HG03025 (cell line): ENCODE results near the gene LDHD.
"Not testable (repeated sequence)": the region's sequence is repeated elsewhere in the genome, so short reads cannot be mapped to it uniquely, and the experiment has no call there.

Experiments used
- ATAC-seq: cut with Tn5 transposase; IDR thresholded peaks from one replicate; pipeline ENCODE4 v1.9.1; 2021; ENCODE audit warnings: mild to moderate bottlenecking, moderate library complexity; ENCODE audit not compliant: unreplicated experiment, low FRiP score

LDHD gene

GRCh38 chr16:75100603-75100990 lies 16.0 kb downstream of the LDHD start:
- no peak for ATAC-seq

GRCh38 chr16:75099738-75100602 lies 16.6 kb downstream of the LDHD start:
- ATAC-seq = no peak

GRCh38 chr16:75099075-75099667 lies 17.4 kb downstream of the LDHD start:
- ATAC-seq = no peak

- no peak for ATAC-seq
Measured at GRCh38 chr16:75097941-75098901, 18.4 kb downstream of the LDHD start.

- no peak for ATAC-seq
Measured at GRCh38 chr16:75097191-75097761, 19.3 kb downstream of the LDHD start.

GRCh38 chr16:75096656-75097055 lies 19.9 kb downstream of the LDHD start:
- no peak for ATAC-seq

- no peak for ATAC-seq
Measured at GRCh38 chr16:75095204-75095621, 21.4 kb downstream of the LDHD start.

GRCh38 chr16:75093598-75094540 lies 22.7 kb downstream of the LDHD start:
- no peak for ATAC-seq

- no peak for ATAC-seq
Measured at GRCh38 chr16:75092777-75093176, 23.8 kb downstream of the LDHD start.

GRCh38 chr16:75091619-75092018 lies 25.0 kb downstream of the LDHD start:
- not testable (repeated sequence) for ATAC-seq

GRCh38 chr16:75090899-75091298 lies 25.7 kb downstream of the LDHD start:
- ATAC-seq = not testable (repeated sequence)

GRCh38 chr16:75089486-75090202 lies 26.9 kb downstream of the LDHD start:
- no peak for ATAC-seq

GRCh38 chr16:75088934-75089333 lies 27.6 kb downstream of the LDHD start:
- ATAC-seq = no peak

GRCh38 chr16:75088216-75088615 lies 28.4 kb downstream of the LDHD start:
- no peak for ATAC-seq

- no peak for ATAC-seq
Measured at GRCh38 chr16:75087375-75087979, 29.1 kb downstream of the LDHD start.

- ATAC-seq = no peak
Measured at GRCh38 chr16:75086688-75087374, 29.7 kb downstream of the LDHD start.

- no peak for ATAC-seq
Measured at GRCh38 chr16:75086281-75086680, 30.3 kb downstream of the LDHD start.

- no peak for ATAC-seq
Measured at GRCh38 chr16:75085556-75085955, 31.0 kb downstream of the LDHD start.
